GM13976 (cell line): ENCODE data around the gene SRR.

Experiments
- DNase-seq: peaks from one replicate; pipeline ENCODE4 v3.0.0; 2012; ENCODE audit warnings: low spot score
- in situ Hi-C: fragments of 300-500 bp; cut with MboI; formaldehyde crosslinking; loops from one replicate; pipeline ENCODE4 v1.12.0; 2022; ENCODE audit warnings: low sequenced_read_pairs, mixed read lengths, inconsistent platforms; ENCODE audit not compliant: unreplicated experiment
- TF ChIP-seq, protein P1 (sequence below): IDR thresholded peaks from 2 replicates; pipeline ENCODE4 v1.5.1; 2012; ENCODE audit warnings: borderline replicate concordance, mild to moderate bottlenecking; ENCODE audit not compliant: insufficient read depth; ENCODE audit errors: extremely low read depth, missing control alignments, control extremely low read depth

The SRR gene

DNA sequence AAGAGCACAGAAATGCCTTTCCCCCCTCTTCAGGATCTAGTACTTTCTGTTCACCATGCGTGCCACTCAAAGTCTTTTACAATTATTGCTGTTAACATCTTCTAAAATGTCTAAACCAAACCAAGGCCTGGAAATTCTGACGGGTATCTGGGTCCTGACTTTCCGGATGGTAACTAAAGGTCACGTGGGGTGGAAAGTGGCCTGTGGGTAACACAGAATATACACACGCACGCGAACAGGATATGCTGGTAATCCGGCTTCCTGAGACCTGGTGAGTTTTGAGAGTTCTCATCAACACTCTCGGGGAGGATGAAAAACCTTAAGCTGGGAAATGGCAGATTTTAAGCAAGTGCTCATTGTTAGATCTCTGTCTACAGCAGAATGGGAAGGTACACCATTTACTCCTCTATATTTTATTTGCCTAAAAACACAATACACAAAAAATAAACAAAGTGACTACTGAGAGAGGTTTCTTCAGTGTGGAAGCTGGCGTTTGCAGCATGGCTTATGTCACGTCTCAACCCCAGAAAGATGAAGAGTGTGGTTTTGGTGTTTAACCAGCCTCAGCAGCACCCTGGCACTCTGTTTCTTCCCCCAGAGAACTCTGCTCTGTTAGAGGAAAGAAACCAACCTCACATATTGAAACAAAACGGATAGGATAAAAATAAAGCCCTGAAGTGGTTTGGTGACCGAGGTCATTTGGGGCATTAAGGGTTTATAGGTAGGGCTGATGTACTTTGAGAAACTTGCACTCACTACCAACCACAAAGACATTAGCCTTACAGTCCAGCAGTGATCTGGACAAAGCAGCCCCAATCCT lies 37.5 kb upstream of the SRR start:
- peak; percentile 58 for DNase-seq
- TF ChIP-seq, protein P1, sequence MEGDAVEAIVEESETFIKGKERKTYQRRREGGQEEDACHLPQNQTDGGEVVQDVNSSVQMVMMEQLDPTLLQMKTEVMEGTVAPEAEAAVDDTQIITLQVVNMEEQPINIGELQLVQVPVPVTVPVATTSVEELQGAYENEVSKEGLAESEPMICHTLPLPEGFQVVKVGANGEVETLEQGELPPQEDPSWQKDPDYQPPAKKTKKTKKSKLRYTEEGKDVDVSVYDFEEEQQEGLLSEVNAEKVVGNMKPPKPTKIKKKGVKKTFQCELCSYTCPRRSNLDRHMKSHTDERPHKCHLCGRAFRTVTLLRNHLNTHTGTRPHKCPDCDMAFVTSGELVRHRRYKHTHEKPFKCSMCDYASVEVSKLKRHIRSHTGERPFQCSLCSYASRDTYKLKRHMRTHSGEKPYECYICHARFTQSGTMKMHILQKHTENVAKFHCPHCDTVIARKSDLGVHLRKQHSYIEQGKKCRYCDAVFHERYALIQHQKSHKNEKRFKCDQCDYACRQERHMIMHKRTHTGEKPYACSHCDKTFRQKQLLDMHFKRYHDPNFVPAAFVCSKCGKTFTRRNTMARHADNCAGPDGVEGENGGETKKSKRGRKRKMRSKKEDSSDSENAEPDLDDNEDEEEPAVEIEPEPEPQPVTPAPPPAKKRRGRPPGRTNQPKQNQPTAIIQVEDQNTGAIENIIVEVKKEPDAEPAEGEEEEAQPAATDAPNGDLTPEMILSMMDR, result no peak
- in situ Hi-C loops, result no loop called here

DNA sequence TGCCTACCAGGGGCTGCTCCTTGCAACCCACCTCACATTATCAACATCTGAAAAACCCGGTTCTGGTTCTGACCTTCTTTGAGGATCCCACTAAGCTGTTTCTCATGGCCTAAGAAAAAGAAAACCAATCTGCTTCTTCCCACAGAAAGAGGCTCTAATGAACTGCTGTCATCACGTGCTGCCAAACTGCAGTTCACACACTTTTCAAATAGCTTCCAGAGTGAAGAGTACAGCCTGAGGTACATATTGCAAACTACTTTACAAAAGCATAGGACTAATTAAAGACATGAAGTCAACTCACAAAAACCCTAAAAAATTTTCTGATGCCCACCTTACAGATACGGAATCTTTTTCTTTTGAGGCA lies 36.9 kb upstream of the SRR start:
- no peak for DNase-seq
- in situ Hi-C loops, result no loop called here
- TF ChIP-seq, protein P1, result no peak

DNA sequence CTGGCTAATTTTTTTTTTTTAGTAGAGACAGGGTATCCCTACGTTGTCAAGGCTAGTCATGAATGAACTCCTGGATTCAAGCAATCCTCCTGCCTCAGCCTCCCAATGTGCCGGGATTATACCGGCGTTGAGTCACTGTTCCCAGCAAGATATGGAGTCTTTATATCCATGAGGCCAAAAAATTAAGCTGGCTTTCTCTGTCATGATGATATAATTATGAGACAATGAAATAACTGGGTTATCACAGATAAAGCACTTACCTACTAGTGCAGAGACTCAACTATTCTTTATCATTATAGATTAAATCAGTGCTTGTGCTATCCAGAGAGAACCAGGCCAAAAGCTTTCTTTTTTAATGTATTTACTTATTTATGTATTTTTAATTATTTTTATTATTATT lies 36.4 kb upstream of the SRR start:
- in situ Hi-C loops, result no loop called here
- TF ChIP-seq, protein P1, result no peak
- no peak for DNase-seq

DNA sequence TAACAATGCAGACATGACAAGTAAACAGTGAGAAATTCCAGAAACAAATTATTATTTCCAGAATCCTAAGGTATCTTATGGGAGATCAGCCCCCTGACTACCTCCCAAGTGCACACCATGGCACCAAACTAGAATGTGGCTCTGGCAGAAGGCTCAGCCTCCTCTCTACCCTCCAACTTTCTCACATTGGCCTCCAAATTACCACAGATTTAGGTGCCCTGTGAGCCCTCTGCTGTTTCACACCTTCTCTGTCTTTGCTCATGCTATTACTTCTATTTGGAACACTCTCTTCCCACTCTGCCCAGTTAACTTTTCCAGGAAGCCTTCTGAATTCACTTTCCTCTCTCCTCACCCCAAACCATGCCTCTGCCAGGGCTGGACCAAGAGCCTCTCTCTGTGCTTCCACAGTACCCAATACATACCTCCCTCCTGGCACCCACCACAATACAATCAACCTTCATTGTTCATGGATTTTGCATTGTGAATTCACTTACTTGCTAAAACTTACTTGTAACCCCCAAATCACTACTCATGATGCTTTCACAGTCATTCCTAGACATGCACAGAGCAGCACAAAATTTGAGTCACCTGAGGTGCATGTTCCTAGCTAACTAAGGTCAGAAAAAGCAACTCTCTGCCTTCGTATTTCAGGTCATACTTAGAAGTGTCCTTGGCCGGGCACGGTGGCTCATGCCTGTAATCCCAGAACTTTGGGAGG lies 31.6 kb upstream of the SRR start:
- TF ChIP-seq, protein P1, result no peak
- DNase-seq, result no peak
- in situ Hi-C loops, result no loop called here

DNA sequence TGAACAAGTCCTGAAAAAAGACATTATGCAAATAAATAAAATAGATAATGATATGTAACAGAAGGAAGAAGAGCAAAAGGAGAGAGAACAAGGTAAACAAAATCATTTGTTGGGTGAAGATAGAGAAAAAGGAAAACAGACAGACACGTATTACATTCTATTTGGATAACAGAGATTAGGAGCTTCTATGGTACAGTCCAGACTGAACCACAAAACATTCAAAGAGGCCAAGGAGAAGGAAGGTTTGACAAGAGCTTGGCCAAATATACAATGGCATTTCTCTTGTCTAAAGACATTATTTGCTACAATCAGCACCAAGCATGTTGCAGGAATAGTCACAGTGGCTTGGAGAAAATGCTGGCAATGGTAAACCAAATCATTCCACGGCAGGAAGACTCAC lies 29.3 kb upstream of the SRR start:
- no peak for DNase-seq
- in situ Hi-C loops, result no loop called here
- TF ChIP-seq, protein P1, result no peak

DNA sequence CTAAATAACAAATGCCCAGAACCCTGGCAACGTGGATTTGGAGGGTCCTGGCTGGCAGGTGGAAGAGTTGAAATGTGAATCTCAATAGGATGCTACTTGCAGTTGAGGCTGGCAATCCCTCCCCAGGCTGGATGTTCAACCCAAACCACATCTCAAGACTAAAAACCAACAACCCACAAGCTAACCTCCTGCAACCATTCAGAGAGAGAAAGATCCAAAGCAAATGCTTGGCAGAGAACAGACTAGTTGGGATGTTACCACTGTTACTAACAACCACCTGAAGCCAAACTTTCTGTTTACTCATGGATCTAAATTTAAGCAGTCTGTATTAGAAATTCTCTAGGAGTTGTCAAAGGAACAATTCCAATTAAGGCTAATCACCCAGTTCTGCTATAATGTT lies 28.0 kb upstream of the SRR start:
- in situ Hi-C loops, result loop anchor here (25.0 kb wide), 1 partner anchor 388 kb away; no protein-coding TSS in a partner anchor
- TF ChIP-seq, protein P1, result no peak
- DNase-seq, result no peak
